Adipocyte (in vitro differentiated cells): ENCODE data around the gene PLEKHB1.

Source experiments
- DNase-seq: peaks from one replicate; pipeline ENCODE4 v3.0.0-alpha.2; 2015; ENCODE audit warnings: low read depth
- H3K27me3 ChIP-seq: replicated peaks from 2 replicates; pipeline ENCODE4 v1.7.0; 2013; ENCODE audit warnings: mild to moderate bottlenecking, low read length, moderate library complexity; ENCODE audit not compliant: control insufficient read depth, insufficient read depth
- H3K36me3 ChIP-seq: 2 replicates; pipeline ENCODE4 v1.7.0; 2013; ENCODE audit warnings: low read length, mild to moderate bottlenecking, moderate library complexity; ENCODE audit not compliant: control insufficient read depth, insufficient read depth, severe bottlenecking
- H3K4me1 ChIP-seq: 2 replicates; pipeline ENCODE4 v1.7.0; 2013; ENCODE audit warnings: mild to moderate bottlenecking, low read length, moderate library complexity; ENCODE audit not compliant: control insufficient read depth, insufficient read depth
- H3K4me3 ChIP-seq: 2 replicates; pipeline ENCODE4 v1.7.0; 2013; ENCODE audit warnings: mild to moderate bottlenecking, low read length, moderate library complexity
- H3K9ac ChIP-seq: 2 replicates; pipeline ENCODE4 v1.7.0; 2013; ENCODE audit warnings: mild to moderate bottlenecking, low read length, moderate library complexity
- H3K9me3 ChIP-seq: 2 replicates; pipeline ENCODE4 v1.7.0; 2013; ENCODE audit warnings: mild to moderate bottlenecking, low read length, moderate library complexity; ENCODE audit not compliant: control insufficient read depth

The PLEKHB1 gene

GRCh38 chr11:73649206-73649605 is 2.8 kb downstream of the PLEKHB1 start:
- H3K4me1 ChIP-seq, result peaks cover 5% of the 10 kb centered on the region
- DNase-seq, result no peak

GRCh38 chr11:73650400-73650799 is 4.0 kb downstream of the PLEKHB1 start:
- no peak overlapping the region for H3K9ac ChIP-seq
- H3K9me3 ChIP-seq, result peaks cover 2% of the 10 kb centered on the region
- no peaks in the 10 kb centered on the region for H3K36me3 ChIP-seq
- H3K27me3 ChIP-seq, result peaks cover 6% of the 10 kb centered on the region
- DNase-seq, result no peak
- H3K4me3 ChIP-seq, result no peak overlapping the region
- H3K4me1 ChIP-seq, result peaks cover 5% of the 10 kb centered on the region

More at GRCh38 chr11:73649206-73649605, 2.8 kb downstream of the PLEKHB1 start:
- Histone ChIP-seq H3K27me3 (peaks cover 6% of the 10 kb centered on the region), H3K4me3 (no peak overlapping the region), H3K9ac (no peak overlapping the region), H3K36me3 (no peaks in the 10 kb centered on the region), H3K9me3 (peaks cover 2% of the 10 kb centered on the region)

GRCh38 chr11:73651252-73651651 is 4.9 kb downstream of the PLEKHB1 start:
- Histone ChIP-seq H3K4me3 (no peak overlapping the region), H3K9me3 (peaks cover 2% of the 10 kb centered on the region), H3K36me3 (no peaks in the 10 kb centered on the region), H3K9ac (no peak overlapping the region), H3K27me3 (peaks cover 6% of the 10 kb centered on the region), H3K4me1 (no peaks in the 10 kb centered on the region)
- no peak for DNase-seq

- H3K4me3 ChIP-seq, result no peak overlapping the region
These were observed 5.3 kb downstream of the PLEKHB1 start for GRCh38 chr11:73651661-73652045.

GRCh38 chr11:73652046-73652730 is 5.8 kb downstream of the PLEKHB1 start:
- peaks cover 6% of the 10 kb centered on the region for H3K27me3 ChIP-seq
- H3K9ac ChIP-seq, result no peak overlapping the region
- H3K4me1 ChIP-seq, result no peaks in the 10 kb centered on the region
- no peak overlapping the region for H3K4me3 ChIP-seq
- H3K9me3 ChIP-seq, result peaks cover 2% of the 10 kb centered on the region
- no peaks in the 10 kb centered on the region for H3K36me3 ChIP-seq
- no peak for DNase-seq

More at GRCh38 chr11:73651661-73652045, 5.3 kb downstream of the PLEKHB1 start:
- no peak for DNase-seq
- Histone ChIP-seq H3K27me3 (peaks cover 6% of the 10 kb centered on the region), H3K9ac (no peak overlapping the region), H3K36me3 (no peaks in the 10 kb centered on the region), H3K9me3 (peaks cover 2% of the 10 kb centered on the region), H3K4me1 (no peaks in the 10 kb centered on the region)

- no peaks in the 10 kb centered on the region for H3K4me1 ChIP-seq
- H3K9ac ChIP-seq, result no peak overlapping the region
- H3K4me3 ChIP-seq, result no peak overlapping the region
- peaks cover 6% of the 10 kb centered on the region for H3K27me3 ChIP-seq
- H3K36me3 ChIP-seq, result no peaks in the 10 kb centered on the region
- peaks cover 2% of the 10 kb centered on the region for H3K9me3 ChIP-seq
- no peak for DNase-seq
These were observed 6.6 kb downstream of the PLEKHB1 start for GRCh38 chr11:73652856-73653559.

GRCh38 chr11:73653996-73654395 is 7.6 kb downstream of the PLEKHB1 start:
- H3K27me3 ChIP-seq, result peaks cover 6% of the 10 kb centered on the region
- H3K9me3 ChIP-seq, result peaks cover 2% of the 10 kb centered on the region
- no peak for DNase-seq
- no peak overlapping the region for H3K4me3 ChIP-seq
- no peaks in the 10 kb centered on the region for H3K4me1 ChIP-seq
- no peak overlapping the region for H3K9ac ChIP-seq
- no peaks in the 10 kb centered on the region for H3K36me3 ChIP-seq

GRCh38 chr11:73654482-73655021 is 8.2 kb downstream of the PLEKHB1 start:
- no peak for DNase-seq
- Histone ChIP-seq H3K9ac (no peak overlapping the region), H3K36me3 (no peaks in the 10 kb centered on the region), H3K27me3 (peaks cover 6% of the 10 kb centered on the region), H3K4me3 (no peak overlapping the region), H3K4me1 (no peaks in the 10 kb centered on the region), H3K9me3 (peaks cover 2% of the 10 kb centered on the region)

GRCh38 chr11:73655686-73656085 is 9.3 kb downstream of the PLEKHB1 start:
- H3K27me3 ChIP-seq, result no peaks in the 10 kb centered on the region
- peaks cover 3% of the 10 kb centered on the region for H3K4me1 ChIP-seq
- no peak for DNase-seq
- H3K36me3 ChIP-seq, result no peaks in the 10 kb centered on the region
- no peak overlapping the region for H3K9ac ChIP-seq
- H3K4me3 ChIP-seq, result no peak overlapping the region
- no peaks in the 10 kb centered on the region for H3K9me3 ChIP-seq

- H3K27me3 ChIP-seq, result no peaks in the 10 kb centered on the region
- no peaks in the 10 kb centered on the region for H3K36me3 ChIP-seq
- no peak overlapping the region for H3K4me3 ChIP-seq
- DNase-seq, result no peak
- H3K9me3 ChIP-seq, result no peaks in the 10 kb centered on the region
- H3K9ac ChIP-seq, result no peak overlapping the region
- H3K4me1 ChIP-seq, result peaks cover 10% of the 10 kb centered on the region
These were observed 10.6 kb downstream of the PLEKHB1 start for GRCh38 chr11:73656985-73657384.

- no peaks in the 10 kb centered on the region for H3K9me3 ChIP-seq
- no peak overlapping the region for H3K4me3 ChIP-seq
- no peaks in the 10 kb centered on the region for H3K27me3 ChIP-seq
- no peak for DNase-seq
- peaks cover 29% of the 10 kb centered on the region for H3K4me1 ChIP-seq
- no peaks in the 10 kb centered on the region for H3K36me3 ChIP-seq
- no peak overlapping the region for H3K9ac ChIP-seq
These were observed 13.6 kb downstream of the PLEKHB1 start for GRCh38 chr11:73659961-73660360.
